LNCAP (cell line): ENCODE results near the gene CES2.

Experiments used
- CTCF ChIP-seq: fragments of 450-650 bp; IDR thresholded peaks from 2 replicates; pipeline ENCODE4 v1.5.1; 2017; ENCODE audit warnings: mild to moderate bottlenecking

The CES2 gene

GRCh38 chr16:66935314-66936011, at the start of gene CES2:
Gene CES2 (plus strand): TSS chr16:66935516. CDS start chr16:66935636, 120 bp downstream.
- TF ChIP-seq CTCF, result no peak

- TF ChIP-seq CTCF, result no peak
Measured at GRCh38 chr16:66886321-66886720, 49.0 kb upstream of the CES2 start.

- TF ChIP-seq CTCF, result no peak
Measured at GRCh38 chr16:66886914-66887313, 48.4 kb upstream of the CES2 start.

GRCh38 chr16:66888647-66889615, 46.4 kb upstream of the CES2 start:
- no peak for TF ChIP-seq CTCF

GRCh38 chr16:66889622-66890021, 45.7 kb upstream of the CES2 start:
- no peak for TF ChIP-seq CTCF

GRCh38 chr16:66890799-66891198, 44.5 kb upstream of the CES2 start:
- no peak for TF ChIP-seq CTCF

- no peak for TF ChIP-seq CTCF
Measured at GRCh38 chr16:66891360-66891759, 44.0 kb upstream of the CES2 start.
